NCI-H187 (cell line): ENCODE measurements around the gene PARP16.

Source experiments
- DNase-seq, 2 experiments: peaks; one replicate each; lab custom pipeline; 2025; lab: John Stamatoyannopoulos, UW

PARP16 gene, protein sequence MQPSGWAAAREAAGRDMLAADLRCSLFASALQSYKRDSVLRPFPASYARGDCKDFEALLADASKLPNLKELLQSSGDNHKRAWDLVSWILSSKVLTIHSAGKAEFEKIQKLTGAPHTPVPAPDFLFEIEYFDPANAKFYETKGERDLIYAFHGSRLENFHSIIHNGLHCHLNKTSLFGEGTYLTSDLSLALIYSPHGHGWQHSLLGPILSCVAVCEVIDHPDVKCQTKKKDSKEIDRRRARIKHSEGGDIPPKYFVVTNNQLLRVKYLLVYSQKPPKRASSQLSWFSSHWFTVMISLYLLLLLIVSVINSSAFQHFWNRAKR

DNA sequence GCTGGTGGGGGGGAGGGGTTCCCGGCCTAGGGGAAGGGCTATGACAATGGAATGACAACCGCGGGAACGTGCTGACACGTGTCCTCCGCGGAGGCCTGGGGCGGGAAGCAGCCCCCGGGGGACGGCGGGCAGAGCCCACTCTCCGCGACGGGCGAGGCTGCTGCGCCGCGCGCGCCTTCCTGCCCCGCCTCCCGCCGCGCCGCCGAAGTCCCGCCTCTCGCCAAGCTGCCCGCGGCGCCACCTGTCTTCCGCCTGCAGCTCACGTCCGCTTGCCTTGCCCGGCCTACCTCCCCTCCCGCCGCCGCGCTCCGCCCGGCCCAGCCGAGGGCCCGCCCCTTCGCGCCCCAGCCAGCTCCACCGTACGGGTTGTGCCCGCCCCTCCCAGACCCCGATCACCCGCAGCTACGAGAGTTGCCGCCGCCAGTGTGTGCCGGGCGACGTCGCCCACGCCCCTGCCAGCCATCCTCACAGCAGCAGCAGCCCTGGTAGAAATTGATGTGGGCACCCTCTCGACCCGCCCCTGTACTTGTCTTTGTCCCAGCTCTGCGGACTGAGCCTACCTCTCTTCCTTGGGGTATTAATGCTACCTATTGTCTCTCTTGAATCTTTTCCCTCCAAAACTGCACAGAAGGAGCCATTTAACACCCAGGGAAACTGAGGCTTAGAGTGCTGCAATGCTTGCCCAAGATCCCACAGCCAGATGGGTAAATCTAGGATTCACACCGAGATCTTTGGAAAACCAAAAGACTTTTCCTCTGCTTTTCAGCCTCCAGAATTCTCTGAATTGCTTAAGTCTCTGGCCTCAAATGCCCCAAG, at the start of gene PARP16:
Gene PARP16 (minus strand): TSS at position 180 of the 816 bp plus-strand sequence. CDS start 457 bp downstream, outside the sequence.
- DNase-seq: peak; percentile 63 to 81

DNA sequence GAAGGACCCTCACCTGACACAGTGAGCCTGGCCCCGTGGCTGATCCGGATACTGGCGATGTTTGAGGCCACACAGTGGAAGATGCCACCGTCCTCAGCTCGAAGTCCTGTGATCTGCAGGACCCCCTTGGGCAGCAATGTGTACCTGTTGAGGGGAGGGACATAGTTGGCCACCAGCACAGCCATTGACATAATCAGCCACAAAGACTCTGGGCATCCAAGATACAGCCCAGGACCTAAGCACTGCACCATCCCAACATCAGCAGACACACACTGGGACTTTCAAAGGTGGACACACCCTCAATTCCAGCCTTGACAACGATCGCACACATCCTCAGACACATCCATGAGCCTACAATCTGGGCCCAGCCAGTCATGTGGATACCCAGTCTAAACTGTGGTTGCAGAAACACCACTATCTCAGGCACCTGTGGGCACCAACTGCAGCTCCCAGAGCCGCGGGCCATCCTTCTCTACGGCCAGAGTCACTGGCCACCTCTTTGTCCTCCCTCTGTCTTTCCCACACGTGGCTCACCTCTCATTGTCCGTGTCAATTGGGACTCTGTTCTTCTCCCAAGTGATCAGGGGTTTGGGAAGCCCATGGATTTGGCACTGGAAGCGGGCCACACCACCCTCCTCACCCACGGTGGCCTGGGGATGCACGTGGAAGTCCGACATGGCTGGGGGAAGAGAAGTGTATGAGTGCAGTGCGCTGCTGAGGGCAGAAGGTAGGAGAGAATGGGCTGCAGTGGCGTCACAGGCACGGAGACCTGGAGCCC, 48.8 kb upstream of the PARP16 start:
- DNase-seq: no peak

DNA sequence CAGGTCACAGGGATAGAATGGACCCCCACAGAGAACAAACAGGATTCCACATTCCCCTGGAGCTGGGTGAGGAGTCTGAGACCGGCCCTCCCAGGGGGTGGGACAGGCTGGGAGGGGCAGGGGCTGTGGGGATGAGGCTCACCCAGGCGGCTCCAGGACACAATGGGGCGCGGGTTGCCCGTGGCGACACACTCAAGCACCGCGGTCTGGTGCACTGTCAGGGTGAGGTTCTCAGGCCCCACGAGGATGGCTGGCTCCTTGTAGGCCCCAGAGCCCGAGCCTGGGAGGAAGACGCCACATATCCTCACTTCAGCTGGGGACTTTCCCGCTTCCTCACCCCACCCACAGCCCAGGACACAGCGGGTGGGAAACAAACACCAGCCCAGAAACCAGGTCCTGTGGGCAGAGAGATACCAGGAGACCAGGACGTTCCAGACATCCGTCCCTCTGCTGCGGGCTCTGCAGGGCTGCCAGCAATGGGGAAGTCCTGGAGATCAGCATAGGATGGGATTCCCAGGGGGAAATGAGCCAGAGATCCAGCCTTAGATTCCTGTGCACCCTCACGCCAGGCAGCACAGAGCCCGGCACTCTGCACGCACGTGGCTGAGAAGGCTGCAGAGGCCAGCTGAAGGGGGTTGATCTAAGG, 48.0 kb upstream of the PARP16 start:
- peak in 1 of 2 experiments; percentile 17 for DNase-seq

- no peak for DNase-seq
Observed at GRCh38 chr15:65333856-65334255, 47.2 kb upstream of the PARP16 start.

DNA sequence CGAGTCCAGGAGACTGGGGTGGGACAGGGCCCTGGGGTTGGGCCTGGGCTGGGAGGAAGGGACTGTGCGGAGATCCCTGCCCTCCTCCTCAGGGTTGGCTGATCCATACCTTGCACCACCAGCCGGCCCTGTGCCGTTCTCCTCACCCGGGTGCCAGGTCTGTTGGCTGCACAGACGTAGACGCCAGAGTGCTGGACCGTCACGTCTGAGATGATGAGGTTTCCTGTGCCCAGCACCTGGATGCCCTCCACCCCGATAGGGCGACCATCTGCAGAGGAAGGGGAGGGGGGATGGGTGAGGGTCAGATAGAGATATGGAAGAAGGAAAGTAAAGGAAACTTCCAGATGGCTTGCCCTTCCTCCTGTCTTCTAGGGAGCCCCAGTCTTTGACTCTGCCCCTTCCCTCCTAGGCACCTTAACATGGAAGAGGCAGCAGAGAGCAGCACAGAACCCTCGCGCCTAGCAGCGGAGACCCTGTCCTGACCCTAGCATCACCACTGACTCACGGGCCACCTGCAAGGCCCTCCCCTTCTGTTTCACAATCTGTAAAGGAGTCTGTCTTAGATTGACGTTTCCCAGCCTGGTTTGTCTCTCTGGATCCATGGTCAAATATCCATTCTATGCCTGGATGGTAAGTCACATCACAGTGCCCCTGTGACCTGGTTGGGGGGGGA, 46.6 kb upstream of the PARP16 start:
- DNase-seq: no peak

DNA sequence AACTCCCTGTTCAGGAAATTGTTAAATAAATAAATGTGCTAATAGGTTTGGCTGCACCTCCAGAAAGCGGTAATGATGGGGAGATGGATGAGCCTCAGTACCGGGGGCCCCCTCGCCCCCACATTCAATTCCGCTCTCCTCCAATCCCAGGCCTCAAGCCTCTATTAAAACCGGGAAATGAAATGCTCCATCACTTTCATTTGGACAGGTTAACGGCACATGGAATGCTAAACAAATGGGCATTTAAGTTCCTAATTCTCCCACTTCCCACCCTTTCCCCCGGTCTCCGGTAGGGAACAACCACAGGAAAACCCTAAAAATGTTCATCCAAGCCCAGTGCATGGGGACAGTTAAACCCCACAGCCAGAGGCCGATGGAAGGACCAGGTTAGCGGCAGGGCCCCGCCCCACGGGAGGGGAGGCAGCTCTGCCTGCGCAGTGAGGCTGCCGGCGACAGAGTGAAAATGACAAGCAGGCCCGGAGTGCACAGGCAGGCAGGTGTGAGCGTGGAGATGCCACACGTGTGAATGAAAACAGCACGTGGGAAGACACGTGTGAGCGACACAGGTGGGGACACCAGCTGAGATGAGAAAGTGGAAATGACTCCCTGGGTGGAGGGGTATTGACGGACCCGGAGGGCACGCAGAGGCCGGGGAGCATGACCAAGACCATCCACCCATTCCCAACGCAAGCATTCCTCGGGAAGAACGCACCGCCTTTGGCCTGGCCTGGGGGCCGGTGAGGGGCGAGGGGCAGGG, 45.9 kb upstream of the PARP16 start:
- no peak for DNase-seq

GRCh38 chr15:65331811-65332210, 45.1 kb upstream of the PARP16 start:
- DNase-seq: no peak

DNA sequence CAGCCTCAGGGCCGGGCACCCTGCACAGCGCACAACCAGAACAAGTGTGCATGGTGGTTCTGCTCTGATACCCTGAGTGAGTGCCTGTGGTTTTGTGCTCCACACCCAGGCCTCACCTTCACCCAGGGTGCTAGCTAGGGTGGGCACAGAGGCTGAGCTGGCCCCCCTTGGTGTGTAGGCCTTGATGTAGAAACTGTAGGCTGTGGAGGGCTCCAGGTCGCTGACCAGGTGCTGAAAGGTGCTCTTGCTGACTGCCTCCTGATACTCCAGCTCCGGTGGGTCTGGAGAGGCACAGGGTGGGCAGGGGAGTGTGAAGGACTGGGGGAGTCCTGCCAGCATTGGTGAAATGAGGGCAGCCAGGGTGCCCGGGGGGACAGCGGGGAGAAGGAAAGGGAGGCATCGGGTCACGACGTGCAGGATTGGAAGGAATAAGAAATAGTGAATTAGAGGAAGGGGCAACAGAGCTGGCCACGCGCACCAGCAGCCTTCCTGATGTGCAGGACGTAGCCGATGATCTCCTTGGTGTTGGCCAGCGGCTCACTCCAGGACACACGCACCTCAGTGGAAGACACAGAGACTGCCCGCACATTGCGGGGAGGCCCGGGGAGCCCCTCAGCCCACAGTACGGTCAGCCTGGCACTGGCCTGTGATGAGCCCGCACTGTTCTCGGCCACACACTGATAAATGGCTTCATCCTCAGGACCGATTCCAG, 44.4 kb upstream of the PARP16 start:
- DNase-seq: no peak

GRCh38 chr15:65329984-65330735, 43.5 kb upstream of the PARP16 start:
- no peak for DNase-seq

GRCh38 chr15:65329288-65329983, 42.8 kb upstream of the PARP16 start:
- DNase-seq: no peak

DNA sequence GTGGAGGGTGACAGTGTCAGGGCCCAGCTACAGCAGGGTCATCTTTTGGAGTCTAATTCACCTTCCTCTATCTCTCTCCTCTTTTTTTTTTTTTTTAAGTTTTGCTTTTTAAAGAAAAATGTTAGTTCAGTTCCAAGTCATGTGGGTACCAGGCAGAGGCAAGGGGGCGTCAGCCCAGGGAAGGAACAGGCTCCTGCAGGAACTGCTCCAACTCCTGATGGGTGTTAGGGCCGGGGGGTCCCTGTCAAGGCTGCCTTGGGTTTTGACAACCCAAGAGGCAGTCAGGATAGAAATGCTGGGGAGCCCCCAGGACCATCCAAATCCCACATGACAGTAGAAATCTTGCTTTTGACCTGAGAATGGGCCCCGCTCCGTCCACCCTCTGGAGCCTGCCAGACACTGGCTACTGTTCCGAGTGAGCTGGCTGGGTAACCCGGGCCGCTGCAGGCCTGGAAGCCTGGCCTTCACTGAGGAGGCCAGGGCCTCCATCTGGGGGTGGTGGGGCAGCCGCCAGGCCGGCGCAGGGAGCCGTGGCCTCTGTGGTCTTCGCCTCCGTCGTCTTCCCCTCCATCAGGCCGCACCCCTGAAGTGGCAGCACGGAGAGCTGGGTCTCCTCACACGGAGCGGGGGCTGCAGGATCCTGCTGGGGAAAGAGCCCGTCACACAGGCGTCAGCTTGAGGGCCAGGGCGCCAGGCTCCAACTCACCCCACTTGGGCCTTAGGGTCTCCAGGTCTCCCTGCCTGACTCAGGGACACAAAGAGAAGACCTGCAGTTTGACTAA, 42.0 kb upstream of the PARP16 start:
- no peak for DNase-seq

DNA sequence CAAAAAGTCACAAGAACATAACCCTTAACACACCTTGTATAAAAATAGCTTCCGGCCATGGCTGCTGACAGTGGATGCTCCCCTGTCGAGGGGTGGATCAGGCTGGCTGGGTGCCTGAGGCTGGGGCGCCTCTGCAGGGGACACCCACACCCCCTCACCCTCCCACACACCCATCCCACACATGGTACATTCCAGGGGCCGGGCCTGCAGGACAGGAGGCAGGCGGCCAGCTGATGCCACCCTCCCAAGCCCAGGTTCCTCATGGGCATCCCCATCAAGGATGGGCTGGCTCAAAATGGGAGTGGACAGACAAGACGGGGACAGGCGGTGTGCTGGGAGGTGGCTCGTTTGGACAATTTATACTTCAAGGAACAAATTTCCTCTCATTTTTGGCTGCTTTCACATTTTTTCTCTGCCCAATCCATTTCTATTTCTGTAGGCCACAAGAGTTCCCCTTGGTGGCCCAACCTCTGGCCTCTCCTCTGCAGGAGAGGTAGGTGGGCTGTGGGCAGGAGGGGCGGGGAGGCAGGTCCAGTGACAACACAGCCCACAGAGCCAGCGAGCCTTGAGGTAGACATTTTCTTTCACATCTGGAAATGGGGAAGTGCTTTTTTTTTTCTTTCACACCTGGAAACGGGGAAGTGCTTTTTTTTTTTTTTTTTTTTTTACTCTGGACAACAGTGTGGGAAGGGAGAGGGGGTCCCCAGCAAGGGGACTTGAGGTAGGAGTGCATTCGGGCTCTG, 41.1 kb upstream of the PARP16 start:
- no peak for DNase-seq

GRCh38 chr15:65326818-65327217, 40.1 kb upstream of the PARP16 start:
- DNase-seq: no peak

DNA sequence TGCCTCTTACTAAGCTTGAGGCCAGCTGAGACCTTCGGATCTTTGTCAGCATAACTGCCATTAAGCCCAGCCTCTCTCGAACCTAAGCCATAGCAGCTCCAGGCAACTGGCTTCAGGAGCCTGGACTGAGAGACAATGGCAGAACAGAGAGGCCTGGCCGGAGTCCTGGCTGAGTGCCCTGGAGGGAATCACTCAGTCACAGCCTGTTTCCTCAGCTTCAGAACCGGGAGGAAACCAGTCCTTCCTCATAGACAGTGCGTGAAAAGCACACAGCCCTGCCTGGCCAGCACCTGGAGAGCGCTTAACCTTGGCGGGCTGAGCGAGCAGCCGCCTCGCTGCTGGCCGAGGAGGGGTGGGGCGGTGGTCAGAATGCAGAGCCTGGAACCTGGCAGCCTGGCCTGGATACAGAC, 39.4 kb upstream of the PARP16 start:
- DNase-seq: no peak

- no peak for DNase-seq
Observed at GRCh38 chr15:65323071-65323511, 36.4 kb upstream of the PARP16 start.

- peak; percentile 14 to 26 for DNase-seq
Observed at GRCh38 chr15:65318870-65319356, 32.2 kb upstream of the PARP16 start.

- no peak for DNase-seq
Observed at GRCh38 chr15:65312400-65312916, 25.8 kb upstream of the PARP16 start.
